Heart left ventricle (tissue), 13 donors: ENCODE data around the gene ARSG.

Experiments used
- POLR2A ChIP-seq, 2 donors: fragments of 450-650 bp; IDR thresholded peaks; one replicate each; pipeline ENCODE4 v1.6.1; 2017; ENCODE audit warnings: antibody characterized with exemption in 2 of 2, mild to moderate bottlenecking in 2 of 2, moderate library complexity in 2 of 2
- TF ChIP-seq, protein P1 (sequence below), 12 donors: fragments of 200-600 bp; sonication (generic) in 4 of 12; IDR thresholded peaks; one replicate each; pipeline versions ENCODE4 v1.5.0 to v1.8.0; 2018 to 2022; ENCODE audit warnings: antibody characterized with exemption in 12 of 12, mild to moderate bottlenecking in 5 of 12
- donor health status: ischemic (EF 13 %, LVEDD 7.1; RV severe dilation, severe dysfunction).
- donor health status: DM: no; HTN: yes; CAD: no.
- donor health status: DM: no; HTN: no; CAD: no.
- donor health status: ischemic (EF 25% LVEDD 6.9; RV normal size, moderate dysfunction).
- donor health status: ischemic (EF 25% LVEDD 5.7; RV mildly dilated, moderate dysfunction).
- donor health status: ischemic (EF 35%, LVEDD 5.7; RV mildly dilated, moderate dysfunction).
- donor health status: nonischemic (EF 11% LVEDD 7.7; RV severe dilation, severe dysfunction).
- donor health status: DM: yes; HTN: yes; CAD: no.
- donor health status: PGD.
- donor health status: ischemic (EF 29% LVEDD 5.4; RV normal size, mild dysfunction).
- donor health status: nonischemic (EF 23%, LVEDD 6.1; RV moderate dilation, normal function).

GRCh38 chr17:68424203-68424602 lies 132.9 kb downstream of the ARSG start:
- TF ChIP-seq, protein P1, sequence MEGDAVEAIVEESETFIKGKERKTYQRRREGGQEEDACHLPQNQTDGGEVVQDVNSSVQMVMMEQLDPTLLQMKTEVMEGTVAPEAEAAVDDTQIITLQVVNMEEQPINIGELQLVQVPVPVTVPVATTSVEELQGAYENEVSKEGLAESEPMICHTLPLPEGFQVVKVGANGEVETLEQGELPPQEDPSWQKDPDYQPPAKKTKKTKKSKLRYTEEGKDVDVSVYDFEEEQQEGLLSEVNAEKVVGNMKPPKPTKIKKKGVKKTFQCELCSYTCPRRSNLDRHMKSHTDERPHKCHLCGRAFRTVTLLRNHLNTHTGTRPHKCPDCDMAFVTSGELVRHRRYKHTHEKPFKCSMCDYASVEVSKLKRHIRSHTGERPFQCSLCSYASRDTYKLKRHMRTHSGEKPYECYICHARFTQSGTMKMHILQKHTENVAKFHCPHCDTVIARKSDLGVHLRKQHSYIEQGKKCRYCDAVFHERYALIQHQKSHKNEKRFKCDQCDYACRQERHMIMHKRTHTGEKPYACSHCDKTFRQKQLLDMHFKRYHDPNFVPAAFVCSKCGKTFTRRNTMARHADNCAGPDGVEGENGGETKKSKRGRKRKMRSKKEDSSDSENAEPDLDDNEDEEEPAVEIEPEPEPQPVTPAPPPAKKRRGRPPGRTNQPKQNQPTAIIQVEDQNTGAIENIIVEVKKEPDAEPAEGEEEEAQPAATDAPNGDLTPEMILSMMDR (IDR thresholded peaks at IDR 0.05): no peak
- TF ChIP-seq POLR2A (IDR thresholded peaks at IDR 0.05): no peak
